UCSD-AML1 (cell line): ENCODE results near the gene MED25.
A peak's percentile ranks its signal among the peaks of the same experiment; 100 is the strongest.

Experiments
- DNase-seq: peaks from one replicate; lab custom pipeline; 2025; ENCODE audit not compliant: unreplicated experiment; lab: John Stamatoyannopoulos, UW

The MED25 gene

DNA sequence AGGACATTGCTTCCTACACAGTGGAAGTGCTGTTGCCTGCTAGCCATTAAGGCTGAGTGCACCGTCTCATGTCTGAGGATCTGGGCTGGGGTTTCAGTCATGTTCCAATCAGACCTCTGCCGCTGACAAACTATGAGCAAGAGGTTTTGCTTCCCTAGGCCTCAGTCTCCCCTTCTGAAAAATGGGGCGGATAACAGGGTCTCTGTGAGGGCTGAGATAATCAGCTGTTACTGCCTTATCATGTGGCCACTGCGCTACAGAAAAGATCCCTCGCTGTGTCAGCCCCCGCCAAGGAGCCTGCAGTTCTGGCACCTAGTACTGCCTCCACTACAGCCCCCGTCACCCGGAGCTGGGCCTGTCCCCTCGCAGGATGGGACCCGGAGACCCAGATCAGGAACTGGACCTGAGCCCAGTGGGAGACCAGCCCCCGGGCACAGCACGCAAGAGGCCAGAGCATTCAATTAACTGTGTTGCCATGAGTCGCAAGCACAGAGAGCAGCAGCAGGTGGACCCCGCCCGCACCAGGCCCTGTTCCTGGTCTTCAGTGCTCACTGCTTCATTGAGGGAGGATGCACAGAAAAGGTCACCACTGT, 52.3 kb downstream of the MED25 start:
- no peak for DNase-seq

DNA sequence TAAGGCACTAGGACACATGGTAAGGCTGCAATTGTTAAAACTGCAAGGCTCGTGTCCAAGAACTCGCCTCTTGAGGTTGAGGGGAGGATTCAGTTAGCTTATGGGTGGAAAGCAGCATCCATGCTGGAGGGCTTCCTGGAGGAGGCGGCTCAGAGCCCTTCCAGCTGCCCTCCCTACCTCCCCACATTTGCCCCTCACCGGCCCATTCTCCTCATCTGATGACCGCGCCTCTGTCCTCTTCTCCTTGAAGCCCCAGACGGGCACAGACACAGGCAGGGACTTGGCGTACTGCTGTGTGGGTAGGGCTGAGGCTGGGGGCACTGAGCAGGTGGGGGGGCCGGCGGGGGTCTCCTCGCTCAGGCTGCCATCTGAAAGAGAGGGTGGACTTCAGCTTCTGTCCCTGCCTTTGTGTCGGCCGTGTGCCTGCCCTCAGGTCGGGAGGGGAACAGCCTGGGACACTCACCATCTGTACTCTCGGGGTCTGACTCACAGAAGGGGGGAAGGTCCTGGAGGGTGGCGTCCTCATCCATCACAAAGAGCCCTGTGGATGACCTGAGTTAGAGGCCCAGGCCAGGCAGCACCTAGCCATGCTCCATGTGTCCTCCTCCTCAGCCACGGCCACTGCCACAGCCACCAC, 53.4 kb downstream of the MED25 start:
- no peak for DNase-seq

DNA sequence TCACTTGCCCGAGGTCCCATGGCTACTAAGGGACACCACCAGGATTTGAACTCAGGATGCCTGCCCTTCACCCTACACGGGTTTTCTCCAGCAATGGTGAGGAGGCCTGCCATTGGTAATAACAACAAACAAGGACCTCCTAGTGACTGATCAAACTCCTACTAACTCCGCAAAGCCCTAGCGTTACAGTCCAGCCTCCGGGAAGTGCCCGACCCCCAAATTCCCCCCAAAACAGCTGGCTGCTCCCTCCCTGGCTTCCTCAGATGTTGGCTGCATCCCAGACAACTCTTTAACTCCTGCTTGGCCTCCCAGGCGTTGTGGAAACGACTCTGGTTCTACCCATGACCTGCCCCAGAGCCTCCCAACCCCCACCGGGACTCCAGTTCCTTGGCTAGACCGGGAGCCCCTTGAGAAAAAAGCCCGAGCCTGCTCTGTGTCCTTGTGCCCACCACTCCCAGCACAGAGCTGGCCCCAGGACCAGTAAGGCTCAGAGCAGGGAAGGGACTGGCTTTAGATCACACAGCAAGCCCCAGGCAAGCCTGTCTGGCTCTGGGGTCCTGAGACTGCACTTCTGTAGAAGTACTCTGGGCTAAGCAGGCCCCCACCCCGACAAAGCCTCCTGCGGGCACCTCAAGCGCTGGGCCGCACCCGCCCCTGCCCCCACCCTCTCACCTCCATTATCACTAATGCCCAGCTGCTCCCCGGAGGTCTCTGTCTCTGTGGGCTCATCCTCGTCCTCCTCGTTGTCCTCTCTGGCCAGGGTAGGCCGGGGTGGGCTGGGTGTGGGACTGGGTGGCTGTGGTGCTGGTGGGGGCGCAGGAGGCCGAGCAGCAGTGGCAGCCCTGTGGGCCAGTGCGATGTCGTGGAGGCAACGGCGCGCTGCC, 54.4 kb downstream of the MED25 start:
- no peak for DNase-seq

DNA sequence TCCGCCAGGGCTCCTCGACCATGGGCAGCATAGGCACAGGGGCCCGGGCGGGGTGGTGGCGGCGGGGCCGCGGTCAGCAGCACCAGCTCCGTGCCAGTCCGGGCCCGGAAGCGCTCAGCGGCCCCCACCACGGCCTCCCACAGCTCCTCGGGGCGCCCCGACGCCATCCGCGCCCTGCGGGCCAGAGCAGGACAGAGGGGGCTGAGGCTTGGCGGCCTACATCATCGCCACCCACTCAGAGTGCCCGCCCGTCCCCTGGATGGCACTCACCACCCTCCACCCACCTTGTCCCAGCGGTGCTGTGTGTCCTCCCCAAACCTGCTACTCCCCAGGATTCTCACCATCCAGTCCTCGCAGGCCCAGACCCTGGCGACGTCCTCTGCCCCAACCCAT, 55.0 kb downstream of the MED25 start:
- DNase-seq, result no peak

DNA sequence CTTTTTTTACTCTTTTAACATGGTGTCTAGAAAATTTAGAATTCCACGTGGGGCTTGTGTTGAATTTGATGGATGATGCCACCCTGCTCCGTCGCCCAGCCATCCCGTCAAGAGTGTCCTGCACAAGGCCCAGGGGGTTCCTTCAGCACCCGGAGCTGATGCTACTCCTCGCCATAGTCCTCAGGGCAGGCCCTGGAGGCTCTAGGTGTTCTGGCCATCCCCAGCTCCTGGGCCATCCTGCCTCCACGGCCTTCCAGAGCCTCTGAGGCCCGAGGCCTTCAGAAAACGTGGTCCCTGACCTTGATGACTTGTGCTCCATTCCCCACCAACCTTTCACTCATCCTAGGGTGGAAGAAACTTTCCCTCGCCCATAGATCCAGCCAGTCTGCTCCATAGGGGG, 55.7 kb downstream of the MED25 start:
- no peak for DNase-seq

DNA sequence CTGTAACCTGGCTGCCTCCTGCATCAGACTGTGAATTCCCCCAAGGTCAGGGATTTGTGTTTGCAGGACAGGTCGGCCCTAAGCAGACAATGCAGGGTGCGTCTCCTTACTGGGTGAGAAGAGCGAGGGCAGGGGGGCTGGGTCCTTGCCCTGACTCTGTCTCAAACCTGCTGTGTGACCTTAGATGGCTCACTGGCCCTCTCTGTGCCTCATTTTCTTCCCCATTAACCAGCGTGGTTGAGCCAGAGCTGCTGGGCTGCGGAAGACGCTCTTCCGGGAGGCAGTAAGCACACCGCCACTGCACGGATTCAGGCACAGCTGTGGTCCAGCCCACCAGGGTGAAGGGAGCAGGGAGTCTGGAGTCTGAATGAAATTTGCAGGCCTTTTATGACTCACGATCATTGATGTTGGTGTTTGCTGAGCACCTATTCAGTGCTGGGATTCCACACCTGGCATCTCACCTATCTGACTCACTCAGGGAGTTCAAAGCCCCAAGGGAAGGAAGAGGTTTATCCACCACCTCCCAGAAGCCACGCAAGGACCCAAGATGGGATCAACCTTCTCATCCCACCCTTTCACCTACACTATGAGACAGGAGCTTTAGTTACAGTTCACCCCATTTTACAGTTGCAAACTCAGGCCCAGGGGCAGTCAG, 56.5 kb downstream of the MED25 start:
- DNase-seq, result no peak

DNA sequence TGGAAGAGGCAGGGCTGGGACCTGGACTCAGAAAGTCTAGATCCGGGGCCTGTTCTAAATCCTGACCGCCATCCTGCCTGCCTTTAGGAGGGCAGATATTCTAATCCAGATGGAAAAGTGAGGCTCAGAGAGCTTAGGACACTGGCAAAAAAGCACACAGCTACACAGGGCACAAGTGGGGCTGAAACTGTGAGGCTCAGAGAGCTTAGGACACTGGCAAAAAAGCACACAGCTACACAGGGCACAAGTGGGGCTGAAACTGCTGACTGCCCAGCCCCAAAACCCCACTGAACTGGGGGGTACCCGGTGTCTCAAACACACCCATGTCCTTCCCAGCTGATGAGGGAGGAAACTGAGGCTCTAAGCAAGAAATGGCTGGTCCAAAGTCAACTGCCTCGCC, 57.1 kb downstream of the MED25 start:
- DNase-seq, result no peak

DNA sequence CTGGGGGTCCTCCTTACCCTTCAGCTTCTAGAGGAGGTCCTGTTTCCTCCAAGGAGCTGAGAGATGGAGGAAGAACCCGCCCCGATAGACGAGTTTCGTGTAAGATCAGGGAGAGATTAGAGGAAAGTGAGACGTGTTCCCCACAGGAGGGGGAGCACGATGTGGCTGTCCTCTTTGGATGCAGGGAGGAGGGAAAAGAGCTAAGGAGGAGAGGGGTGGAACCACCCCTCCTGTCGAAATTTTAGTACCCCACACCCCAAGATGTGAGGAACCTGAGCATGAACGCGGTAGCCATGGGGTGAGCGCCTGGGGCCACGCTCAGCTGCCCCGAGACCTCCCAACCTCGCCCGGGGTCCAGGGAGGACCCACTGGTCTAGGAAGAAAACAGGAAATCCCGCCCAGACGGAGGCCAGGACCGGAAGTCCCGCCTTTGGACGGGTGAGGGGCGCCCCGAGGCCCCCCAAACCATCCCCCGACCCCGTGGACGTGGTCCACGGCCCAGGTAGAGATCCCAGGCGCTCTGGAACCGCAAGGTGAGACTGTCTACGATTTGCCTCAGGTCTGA, 57.9 kb downstream of the MED25 start:
- peak; percentile 65 for DNase-seq

DNA sequence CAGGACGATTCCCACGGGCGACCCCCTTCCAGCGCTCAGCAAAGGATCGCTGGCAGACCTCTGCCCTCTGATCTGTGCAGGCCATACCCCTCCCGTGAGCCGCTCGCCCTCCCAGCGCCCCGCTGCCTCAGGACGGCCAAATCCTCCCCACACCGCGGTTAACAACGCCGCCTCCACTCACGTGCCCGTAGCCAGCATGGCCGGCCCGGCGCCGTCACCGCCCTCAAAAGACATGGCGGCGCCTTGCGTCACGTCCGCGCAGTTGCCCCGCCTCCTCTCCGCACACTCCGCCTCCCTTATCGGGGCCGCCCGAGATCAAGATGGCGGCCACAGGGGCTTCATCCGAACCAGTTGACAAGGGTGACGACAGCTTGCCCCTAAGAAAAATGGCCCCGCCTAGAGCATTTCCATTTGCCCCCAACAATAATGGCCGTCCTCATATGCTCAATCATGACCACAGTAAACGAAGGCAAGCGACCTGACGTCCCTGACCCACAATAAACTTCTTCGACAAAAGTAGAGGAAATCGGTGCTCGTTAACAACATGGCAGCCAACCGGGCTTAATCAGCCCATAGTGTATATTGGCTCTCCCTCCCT, 58.4 kb downstream of the MED25 start:
- DNase-seq, result peak; percentile 98

DNA sequence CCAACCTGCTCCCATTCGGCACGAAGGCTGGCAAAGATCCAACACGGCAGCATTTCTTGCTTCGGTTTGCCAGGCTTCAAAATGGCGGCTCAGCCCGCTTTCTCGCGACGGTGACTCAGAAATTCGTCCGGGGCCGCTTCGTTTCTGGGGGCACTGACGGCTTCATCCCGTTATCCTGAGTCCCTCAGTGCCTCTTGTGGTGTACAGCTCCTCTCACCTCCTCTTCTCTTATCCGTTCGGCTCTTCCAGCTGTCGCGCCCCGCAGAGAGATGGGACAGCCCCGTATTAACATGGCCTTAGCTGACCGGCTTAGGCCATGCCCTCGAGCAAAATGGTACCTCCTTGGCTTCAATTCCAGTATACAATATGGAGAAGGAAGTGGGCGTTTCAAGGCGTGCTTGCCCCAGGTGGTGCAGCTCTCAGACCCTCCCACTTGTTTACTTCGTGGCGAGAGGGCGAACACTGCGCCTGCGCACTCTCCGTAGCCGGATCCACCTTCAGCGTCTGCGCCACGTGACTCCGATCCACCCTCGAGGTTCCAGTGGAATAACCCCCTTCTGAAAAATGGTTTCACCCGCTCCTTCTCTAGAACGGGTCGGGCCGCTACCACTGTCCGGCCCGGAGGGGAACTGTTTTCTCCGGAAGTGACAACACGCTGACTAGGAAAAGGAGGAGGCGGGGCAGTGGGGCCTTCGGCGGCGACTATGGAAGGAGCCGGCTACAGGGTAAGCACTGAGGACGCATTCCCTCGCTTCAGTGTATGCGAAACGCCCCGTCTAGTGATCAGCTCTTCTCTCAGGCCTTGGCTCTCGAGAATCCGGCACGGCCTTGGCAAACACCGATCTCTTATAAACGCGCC, 59.2 kb downstream of the MED25 start, which contains the start of the genes AKT1S1 and TBC1D17:
Gene AKT1S1, minus strand, starts transcription at position 336 of the 859 bp plus-strand sequence. CDS start 4,060 bp downstream, outside the sequence.
Gene TBC1D17, plus strand, starts transcription at position 683 of the 859 bp plus-strand sequence. Its CDS starts 22 bp downstream, at position 705.
- DNase-seq, result peak; percentile 99

DNA sequence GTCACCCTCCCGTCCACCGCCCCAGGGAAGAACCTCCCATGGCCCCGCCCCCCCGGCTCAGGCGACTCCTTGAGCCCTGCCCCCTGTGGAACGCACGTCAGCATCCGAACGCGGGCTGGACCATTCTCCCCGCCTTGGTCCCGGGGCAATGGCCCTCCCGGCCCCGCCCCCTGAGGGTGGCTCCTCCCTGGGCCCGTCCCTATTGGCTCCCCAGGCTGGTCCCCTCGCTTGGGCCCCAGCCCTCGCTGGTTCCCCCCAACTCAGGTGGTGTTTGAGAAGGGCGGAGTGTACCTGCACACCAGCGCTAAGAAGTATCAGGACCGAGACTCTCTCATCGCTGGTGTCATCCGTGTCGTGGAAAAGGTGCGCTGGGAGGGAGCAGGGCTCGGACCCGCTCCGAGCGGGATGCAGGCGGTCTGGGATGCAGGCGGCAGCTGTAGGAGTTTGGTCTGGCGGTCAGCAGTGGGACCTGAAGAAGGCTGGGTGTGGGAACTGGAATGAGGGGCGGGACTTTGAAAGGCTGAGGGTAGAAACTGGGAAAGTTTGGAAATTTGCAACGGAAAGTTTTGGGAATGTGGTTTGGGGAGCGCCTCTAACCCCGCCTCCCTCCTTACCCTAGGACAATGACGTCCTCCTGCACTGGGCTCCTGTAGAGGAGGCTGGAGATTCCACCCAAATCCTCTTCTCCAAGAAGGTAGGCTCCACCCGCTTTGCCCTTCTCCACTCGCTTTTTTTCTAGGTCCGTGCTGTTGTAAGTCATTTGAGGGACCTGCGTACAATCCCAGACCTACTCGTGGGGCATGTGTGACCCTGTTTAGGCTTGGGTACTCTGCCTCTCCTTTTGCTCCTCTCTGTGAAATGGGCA, 60.0 kb downstream of the MED25 start:
- DNase-seq, result peak; percentile 98

DNA sequence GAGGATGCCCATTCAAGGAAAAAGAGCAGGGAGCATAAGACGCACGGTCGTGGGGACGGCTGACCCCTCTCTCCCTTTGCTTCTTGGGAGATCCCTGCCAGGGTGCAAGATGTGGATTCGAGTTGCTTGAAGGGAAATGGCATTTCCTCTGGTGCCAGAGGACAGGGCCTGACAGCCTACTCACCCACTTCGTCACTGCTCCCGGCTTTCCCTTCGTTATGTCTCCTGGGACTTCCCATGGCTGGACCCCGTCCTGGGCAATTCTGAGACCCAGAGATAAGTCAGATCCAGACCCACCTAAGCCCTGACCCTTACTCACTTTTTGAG, 60.6 kb downstream of the MED25 start:
- no peak for DNase-seq

DNA sequence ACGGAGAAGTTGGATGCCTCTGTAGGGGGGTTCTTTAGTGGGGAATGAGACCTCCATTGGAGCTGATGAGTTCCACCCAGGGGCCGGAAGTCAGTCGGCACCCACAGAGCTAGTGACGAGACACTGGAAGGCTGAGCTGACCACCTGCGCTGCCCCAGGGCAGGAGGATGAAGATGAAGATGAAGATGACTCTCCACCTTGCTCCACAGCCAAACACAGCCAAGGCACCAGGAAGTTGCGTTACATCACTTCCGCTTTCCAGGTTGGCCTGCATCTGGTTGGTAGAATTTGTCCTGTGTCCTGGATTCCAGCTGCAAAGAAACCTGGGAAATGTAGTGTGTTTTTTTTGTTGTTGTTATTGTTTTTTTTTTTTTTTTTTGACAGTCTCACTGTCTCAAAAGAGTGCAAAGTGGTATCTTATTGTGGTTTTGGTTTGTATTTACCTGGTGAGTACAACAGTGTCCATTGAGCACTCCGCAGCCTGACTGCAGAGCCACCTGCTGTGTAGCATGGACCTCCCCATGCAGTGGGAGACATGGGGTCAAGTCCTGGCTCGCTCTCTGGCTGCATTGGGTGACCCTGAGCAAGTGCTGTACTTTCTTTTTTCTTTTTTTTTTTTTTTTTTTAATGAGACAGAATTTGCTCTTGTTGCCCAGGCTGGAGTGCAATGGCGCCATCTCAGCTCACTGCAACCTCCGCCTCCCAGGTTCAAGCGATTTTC, 61.3 kb downstream of the MED25 start:
- DNase-seq, result no peak

DNA sequence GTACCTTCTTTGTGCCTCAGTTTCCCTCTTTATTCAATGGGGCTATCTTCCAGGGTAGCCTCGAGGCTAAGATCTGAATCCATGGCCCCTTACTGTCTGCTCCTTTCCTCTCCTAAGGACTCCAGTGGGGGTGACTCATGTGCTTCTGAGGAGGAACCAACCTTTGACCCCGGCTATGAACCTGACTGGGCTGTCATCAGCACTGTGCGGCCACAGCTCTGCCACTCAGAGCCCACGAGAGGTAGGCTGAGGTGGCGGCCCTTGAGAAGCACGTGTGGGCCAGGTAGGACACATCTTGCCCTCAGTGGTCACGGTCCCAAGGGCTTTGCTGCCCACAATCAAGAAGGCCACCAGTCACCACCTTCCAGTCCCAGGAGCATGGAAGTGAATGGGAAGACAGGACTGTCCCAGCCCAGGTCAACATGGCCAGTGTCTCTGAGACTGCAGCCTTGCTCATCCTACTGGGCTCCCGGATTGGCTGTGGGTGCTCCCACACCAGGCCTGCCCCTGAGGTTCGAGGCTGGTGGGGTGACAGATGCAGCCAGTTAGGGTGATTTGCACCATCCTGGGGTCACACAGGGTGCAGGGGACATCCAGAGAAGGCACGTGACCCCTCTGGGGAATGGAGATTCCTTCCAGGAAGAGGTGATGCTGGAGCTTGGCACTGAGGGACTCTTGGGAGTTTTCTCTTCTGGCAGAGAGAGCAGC, 62.2 kb downstream of the MED25 start:
- no peak for DNase-seq

DNA sequence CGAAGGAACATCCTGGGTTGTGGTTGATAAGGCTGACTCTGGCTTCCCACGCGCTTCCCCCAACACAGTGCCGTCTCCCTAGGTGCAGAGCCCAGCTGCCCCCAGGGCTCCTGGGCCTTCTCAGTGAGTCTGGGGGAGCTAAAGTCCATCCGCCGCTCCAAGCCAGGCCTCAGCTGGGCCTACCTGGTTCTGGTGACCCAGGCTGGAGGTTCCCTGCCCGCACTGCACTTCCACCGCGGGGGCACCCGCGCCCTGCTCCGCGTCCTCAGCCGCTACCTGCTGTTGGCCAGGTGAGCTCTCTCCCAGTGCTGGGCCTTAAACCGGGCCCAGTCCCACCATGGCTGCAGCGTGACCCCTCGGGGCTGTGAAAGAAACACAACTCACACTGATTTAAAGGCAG, 63.1 kb downstream of the MED25 start:
- DNase-seq, result no peak

DNA sequence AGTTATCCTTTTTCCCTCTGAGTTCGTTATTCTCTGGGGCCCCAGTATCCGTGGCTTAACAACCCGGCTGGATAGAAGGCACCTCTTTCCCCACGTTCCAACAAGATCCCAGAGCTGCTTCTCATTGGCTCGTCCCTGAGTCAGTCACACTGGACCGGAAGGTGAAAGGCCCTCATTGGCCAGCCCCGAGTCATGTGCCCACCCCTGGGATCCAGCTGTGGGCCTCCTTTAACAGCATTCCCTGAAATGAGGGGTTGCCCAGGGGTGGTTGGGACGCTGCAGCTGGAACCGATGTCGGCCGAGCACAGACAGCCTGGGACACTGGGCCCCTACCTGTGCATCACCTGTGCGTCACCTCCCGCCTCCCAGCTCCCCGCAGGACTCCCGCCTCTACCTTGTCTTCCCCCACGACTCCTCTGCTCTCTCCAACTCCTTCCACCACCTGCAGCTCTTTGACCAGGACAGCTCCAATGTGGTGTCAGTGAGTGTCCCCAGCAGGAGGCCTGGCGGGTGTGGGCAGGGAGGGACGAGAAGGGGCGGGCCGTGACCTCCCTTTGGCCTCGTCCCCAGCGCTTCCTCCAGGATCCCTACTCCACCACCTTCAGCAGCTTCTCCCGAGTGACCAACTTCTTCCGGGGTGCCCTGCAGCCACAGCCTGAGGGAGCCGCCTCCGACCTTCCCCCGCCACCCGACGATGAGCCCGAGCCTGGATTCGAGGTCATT, 63.7 kb downstream of the MED25 start:
- no peak for DNase-seq

DNA sequence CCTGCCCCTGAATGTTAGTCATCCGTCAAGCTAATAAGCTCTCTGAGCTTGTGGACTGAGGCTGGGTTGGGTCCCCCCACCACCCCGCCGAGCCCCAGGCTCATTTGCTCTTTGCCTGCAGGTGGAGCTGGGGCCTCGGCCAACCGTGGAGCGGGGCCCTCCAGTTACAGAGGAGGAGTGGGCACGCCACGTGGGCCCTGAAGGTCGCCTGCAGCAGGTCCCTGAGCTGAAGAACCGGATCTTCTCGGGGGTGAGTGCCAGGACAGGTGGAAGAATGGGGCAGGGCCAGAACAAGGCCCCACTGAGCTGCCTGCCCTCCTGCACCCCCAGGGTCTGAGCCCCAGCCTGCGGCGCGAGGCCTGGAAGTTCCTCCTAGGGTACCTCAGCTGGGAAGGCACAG, 64.6 kb downstream of the MED25 start:
- no peak for DNase-seq
